SKM-1 treated with dmso at 0.1 percent for 144 hours (cell line): ENCODE measurements around the gene CCSER2.
"Not testable (repeated sequence)": the region's sequence is repeated elsewhere in the genome, so short reads cannot be mapped to it uniquely, and the experiment has no call there.

ENCODE experiments used
- DNase-seq: peaks from one replicate; lab custom pipeline; 2025; ENCODE audit not compliant: unreplicated experiment; lab: John Stamatoyannopoulos, UW

Gene CCSER2

DNA sequence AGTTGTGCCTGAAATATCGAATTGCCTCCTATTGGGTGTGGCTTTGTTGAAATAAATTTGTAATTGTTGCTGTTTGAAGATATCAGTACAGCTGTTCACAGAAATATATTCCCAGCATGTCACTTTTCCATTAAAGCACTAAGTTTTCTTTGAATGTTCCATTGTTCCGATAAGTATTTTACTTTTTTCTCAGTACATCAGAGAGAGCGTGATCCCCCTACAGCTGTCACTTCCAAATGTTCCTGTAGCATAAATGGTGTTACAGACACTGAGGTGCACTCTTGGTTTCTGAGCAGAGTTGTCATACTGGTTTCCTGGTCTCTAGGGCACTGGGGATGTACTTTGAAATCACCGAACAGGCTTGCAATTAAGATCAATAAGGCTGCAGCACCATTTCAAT is 189.2 kb downstream of the CCSER2 start:
- DNase-seq, result no peak

DNA sequence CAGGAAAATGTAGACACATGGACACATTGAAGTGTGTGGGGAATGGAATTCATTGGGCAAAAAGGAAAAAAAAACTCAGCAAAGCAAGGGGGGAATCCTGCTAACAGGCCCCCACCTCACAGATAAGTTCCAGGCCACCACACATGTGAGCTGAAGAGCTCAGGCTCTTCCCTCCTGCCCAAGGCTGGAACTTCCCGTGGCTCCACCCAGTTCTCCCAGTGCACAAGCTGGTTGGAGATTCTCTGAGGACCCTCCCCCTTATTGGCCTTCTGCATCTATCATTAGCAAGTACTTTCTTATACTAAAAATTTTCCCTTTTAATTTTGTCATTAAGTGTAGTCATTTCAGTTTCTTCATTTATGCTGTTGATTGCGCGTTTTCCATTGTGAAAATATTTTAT is 190.8 kb downstream of the CCSER2 start:
- DNase-seq, result no peak

DNA sequence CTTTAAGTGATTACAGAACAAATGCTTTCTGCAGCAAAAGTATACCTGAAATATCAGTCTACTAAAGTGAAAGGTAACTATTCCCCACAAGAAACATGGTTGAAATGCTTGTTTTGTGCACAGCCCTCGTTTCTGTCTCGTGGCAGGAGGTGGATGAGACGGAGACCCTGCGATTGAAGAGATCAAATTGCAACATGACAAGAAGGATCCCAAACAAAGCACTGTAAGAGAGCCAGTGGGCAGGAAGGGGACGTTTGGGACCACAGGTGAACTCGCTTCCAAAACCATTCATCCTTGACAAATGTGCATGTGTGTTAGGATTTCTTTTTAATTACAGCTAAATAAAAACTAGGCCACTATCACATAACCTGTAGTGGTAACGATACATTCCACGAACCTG is 192.6 kb downstream of the CCSER2 start:
- DNase-seq, result no peak

DNA sequence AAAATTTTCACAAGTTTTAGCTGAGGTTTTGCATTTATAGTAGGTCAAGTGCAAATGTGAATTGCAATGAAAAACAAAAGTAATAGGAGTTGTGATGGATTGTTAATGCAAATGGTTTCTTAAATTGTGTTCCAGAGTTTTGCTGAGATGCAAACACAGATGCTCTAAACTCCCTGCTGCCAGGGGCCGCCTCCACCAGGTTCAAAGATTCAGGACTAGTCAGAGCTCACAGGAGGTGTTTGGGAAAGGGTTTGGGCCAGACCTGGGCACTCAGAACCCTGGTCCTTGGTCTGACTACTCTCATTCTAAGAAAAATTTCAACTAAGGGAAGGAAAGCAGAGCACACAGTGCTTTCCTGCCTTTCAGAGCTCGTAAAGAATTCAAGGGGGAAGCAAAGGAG is 193.1 kb downstream of the CCSER2 start:
- DNase-seq, result no peak

DNA sequence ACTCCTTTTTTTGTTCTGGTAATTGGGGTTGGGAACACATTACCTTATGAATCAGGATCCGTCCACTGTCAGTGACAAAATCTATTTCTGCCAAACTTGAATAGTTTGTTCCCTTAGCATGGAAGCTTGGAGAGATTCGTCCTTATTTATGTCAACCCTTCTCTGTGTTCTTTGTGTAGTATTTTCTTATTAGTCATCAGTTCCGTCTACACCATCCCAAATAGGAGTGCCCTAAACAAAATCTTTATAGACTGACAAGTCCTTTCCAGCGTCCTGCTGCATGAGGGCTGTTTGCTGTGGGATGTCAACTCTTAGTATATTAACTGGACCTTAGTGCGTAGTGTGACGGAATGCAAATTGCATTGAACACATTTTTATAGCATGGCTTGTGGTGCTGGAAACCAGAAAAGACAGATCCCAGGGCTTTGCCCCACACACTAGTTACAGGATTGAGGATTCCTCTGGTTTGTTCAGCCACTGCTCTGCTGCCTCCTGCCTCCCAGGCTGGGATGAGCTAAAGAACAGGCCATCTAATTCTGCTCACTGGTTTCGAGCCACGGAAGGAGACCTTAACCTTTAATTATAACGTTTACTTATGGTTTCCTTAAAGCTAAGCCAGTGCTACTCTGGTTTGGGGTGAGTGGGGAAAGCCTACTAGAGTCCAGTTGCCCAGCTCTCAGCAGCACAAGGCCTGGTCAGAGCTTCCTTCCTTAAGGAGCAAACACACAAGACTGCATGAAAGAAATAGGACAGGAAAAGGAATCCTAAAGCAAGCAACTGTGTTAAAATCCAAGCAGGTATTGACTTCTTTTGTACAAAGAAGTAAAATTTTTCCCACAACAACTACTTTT is 194.4 kb downstream of the CCSER2 start:
- DNase-seq, result no peak

DNA sequence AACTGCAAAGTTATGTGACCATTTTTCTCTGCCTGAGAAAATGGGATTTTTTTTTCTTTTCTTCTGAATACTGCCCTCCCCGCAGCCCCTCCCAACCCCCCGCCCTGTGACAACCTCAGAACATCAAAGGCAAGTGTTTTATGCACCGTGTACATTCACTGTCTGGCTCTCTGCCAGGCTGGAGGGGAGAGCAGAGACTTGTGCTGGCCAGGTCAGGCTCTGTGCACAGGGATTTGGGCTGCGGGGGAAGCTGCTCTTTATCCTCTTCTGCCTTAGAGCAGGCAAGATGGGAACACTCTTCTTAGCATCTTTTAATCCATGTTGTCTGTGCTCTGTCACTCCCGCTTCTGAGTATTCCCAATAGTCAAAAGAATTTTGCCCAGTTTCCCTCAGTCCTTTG is 195.1 kb downstream of the CCSER2 start:
- DNase-seq, result no peak

DNA sequence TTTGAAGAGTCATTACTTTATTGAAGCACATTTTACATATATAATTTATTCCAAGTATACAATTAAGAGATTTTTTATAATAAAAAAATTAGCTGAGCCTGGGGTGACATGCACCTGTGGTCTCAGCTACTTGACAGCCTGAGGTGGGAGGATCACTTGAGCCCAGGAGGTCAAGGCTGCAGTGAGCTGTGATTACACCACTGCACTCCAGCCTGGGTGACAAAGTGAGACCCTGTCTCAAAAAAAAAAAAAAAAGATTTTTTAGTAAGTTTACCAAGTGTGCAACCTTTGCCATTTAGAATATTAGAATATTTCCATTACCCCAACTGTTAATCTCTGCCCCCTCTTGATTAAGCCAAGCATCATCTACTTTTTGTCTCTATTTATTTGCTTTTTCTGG is 196.0 kb downstream of the CCSER2 start:
- no peak for DNase-seq

DNA sequence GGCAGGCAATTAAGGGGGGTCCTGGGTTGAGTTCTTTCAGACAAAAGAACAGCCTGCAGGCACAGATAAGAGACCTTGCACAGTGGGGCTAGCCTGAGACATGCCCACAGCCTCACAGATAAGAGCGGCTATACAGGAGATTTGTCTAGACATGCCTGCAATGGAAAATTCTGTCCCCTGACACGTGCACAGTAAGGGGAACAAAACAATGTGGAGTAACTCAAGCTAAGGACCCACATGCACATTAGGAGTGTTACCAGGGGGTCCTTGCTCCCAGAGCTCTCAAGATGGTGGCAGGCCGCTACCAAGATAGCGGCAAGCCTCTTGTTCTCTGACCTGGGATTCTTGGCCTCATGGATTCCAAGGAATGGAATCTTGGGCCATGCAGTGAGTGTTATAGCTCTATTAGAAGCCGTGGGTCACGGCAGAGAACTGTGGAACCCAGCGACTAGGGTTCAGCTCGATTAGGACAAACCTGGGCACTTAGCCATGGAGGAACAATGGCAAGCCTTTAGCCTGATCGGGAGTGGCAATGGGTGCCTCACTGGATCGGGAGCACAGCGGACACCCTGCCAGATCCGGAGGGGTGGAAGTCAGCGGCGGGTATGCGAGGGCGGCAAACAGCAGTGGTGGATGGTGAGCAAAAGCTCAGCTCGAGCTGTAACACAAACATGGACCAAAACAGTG is 196.9 kb downstream of the CCSER2 start:
- DNase-seq, result no peak

DNA sequence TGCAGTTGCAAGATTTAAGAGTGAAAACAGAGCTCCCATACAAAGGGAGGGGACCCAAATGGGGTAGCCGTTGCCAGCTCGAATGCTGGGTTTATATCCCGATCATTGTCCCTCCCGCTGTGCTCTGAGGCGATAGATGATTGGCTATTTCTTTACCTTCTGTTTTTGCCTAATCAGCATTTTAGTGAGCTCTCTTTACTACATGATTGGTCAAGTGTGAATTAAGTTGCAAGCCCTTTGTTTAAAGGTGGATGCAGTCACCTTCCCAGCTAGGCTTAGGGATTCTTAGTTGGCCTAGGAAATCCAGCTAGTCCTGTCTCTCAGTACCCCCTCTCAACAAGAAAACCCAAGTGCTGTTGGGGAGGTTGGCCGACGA is 197.4 kb downstream of the CCSER2 start:
- DNase-seq, result not testable (repeated sequence)

DNA sequence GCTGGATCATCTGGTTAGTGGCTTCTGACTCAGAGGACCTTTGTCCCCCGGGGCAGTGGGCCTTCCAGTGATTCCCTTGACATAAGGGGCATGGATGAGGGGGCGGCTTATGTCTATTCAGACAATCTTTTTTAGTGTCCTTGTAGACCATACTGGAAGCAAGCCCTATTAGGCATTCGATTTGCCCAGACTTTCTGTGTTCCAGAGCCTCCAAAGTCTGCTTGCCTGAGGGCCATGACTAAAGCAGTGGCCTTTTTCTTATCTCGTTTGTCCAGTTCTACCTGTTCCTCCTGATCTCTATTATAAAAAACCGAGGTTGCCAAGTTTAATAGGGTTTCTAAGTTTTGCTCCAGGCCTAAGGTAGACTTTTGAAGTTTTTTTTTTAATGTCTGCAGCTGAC is 199.0 kb downstream of the CCSER2 start:
- DNase-seq, result not testable (repeated sequence)

DNA sequence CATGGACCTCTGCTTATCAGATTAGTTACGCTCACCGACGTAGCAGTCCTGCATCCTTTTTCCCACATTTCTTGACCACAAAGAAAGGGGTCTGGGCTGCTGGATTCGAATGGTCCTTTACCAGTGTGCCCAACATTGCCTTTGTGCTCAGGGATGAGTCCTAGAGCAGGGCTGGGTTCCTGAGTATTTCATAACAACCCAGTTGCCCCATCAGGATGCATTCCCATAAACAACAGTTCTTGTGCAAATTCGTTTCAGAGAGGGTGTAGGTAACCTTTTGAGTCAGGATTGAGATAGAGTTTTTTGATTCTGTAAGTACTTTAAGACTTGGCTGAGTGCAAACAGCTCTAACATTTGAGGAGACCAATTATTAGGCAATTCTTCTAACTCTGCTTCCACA is 200.1 kb downstream of the CCSER2 start:
- not testable (repeated sequence) for DNase-seq

DNA sequence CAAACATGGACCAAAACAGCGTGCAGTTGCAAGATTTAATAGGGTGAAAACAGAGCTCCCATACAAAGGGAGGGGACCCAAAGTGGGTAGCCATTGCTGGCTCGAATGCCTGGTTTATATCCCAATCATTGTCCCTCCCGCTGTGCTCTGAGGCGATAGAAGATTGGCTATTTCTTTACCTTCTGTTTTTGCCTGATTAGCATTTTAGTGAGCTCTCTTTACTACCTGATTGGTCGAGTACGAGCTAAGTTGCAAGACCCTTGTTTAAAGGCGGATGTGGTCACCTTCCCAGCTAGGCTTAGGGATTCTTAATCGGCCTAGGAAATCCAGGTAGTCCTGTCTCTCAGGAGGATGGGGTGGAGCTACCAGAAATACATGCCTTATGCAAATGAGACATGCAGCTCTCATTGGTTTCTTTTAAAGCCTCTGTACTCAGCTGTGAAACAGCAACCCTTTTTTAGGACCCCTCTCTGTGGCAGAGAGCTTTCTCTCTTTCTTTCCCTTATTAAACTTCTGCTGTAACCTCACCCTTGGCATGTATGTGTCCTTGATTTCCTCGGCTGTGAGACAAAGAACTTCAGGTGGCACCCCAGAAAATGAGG is 202.4 kb downstream of the CCSER2 start:
- no peak for DNase-seq

DNA sequence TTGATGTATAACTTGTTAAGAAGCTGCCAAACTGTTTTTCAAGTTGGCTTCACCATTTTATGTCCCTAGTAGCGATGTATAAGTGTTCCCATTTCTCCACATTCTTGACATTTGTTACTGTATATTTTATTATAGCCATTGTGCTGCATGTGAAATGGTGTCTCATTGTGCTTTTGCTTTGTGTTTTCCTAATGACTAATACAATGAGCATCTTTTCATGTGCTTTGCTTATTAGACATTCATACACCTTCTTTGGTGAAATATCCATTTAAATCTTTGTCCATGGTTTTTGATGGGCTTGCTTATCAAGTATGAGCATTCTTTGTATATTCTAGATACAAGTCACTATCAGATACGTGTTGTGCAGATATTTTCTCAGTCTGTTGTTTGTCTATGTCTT is 203.0 kb downstream of the CCSER2 start:
- no peak for DNase-seq

DNA sequence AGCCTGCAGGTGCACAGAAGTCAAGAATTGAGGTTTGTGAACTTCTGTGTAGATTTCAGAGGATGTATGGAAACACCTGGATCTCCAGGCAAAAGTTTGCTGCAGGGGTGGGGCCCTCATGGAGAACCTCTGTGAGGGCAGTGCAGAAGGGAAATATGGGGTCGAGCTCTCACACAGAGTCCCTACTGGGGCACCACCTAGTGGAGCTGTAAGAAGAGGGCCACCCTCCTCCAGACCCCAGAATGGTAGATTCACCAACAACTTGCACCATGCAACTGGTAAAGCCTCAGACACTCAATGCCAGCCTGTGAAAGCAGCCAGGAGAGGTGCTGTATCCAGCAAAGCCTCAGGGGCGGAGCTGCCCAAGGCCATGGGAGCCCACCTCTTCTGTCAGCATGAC is 205.8 kb downstream of the CCSER2 start:
- no peak for DNase-seq

DNA sequence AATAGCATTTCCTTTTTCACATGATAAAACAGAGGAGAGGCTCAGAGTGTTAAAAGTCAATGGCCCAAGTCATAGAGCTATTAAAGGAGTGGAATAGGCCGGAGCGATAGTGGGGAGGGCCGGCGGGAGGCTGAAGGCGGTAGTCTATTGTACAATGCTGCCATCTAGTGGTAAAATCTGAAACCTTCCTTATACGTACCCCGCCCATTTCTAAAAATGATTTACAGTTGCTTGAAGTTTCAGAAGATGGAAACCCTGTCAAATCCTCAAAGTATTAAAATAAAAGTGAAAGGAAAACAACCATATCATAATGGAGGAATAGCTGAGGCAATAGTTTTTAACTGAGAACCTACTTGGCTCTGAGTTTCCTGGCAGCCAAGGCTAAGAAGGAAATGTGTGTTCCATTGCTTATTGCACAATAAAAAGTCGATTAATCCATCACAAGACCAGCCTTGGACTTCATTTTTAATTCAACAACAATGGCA is 209.1 kb downstream of the CCSER2 start:
- DNase-seq, result peak; percentile 49

DNA sequence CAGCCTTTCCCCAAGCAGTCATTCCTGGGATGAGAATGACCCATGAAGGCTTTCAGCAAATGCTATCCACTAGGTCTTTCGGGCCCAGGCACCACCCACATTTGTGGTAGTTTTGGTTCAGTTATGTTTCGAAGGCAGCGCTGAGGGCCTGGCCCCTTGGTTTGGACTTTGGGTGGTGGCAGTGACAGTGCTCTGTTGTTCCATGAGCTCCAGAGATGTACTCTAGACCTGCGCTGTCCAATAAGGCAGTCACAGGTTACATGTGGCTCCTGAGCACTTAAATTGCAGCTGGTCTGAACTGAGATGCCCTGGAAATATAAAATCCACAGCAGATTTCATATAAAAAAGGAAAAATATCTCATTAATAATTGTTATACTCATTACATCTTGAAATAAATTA is 209.6 kb downstream of the CCSER2 start:
- no peak for DNase-seq

DNA sequence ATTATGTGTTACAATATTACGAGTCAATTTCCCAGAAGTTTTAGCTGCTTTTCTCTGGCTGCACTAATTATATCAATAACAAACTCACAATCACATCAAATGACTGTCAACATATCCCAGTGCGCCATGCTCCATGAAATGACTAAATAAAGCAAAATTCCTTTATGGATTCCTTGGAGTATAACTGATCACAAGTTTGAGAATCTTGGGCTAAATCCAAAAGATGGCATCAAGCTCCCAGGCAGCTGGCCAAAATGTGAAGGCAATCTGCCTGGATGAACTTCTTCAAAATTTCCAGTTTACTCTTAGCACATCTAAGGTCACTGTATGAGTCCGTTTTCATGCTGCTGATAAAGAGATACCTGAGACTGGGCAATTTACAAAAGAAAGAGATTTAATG is 210.8 kb downstream of the CCSER2 start:
- no peak for DNase-seq

DNA sequence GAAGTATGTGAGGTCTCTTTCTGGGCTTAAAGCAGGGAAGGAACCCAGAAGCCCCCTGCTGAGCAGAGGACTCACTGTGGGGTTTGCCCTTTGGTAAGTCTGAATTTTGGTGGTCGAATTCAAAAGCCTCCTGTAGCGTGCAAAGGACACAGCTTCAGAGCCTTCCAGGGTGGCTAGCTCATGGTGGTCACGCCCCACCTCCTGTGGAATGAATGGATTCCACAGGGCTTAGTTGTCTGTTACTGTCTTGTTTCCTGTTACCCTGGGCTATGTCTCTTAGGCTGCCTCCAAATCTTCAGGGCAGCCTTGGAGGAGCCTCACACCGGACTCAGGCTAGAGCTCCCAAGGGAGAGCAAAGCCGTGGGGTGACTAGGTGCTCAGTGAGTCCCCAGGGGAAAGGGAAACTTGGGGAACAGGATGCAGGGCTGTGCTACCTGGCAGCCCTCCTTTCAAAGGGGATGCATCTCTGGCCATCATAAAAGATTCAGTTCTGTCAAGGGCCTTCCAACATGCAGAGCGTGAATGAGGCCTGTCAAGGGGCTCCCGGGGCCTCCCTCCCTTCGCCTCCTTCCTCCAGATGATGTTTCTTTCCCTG is 211.7 kb downstream of the CCSER2 start:
- no peak for DNase-seq

DNA sequence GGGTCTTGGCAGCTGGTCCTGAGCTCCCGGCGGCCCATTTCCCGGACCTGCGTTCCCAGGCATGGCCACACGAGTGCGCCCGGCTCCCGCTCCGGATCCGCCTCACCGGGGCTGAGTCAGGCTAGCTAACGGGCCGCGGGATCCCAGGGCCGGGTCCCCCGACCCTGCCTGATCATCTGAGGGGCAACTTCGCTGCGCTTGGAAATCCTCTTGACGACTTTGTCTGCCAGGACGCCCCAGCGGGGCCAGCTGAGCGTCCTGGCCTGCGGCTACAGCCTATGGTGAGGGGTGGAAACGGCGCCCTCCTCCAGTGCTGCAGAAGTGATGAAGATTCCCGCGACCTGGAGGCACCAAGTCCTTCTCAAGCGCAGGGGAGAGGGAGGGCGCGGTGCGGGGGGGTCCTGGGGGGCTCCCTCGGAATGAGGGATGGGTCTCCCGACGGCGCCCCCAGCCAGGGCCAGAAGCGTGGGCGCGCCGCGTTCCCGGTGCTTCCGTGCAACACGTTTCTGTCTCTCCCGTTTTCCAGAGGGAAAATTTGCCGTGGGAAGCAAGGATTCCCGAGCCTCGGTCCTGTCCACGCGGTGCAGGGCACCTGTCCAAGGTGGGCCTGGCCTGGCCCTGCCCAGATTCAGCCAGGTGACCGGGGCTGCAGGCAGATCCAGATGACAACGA is 212.4 kb downstream of the CCSER2 start:
- DNase-seq, result peak; percentile 2

DNA sequence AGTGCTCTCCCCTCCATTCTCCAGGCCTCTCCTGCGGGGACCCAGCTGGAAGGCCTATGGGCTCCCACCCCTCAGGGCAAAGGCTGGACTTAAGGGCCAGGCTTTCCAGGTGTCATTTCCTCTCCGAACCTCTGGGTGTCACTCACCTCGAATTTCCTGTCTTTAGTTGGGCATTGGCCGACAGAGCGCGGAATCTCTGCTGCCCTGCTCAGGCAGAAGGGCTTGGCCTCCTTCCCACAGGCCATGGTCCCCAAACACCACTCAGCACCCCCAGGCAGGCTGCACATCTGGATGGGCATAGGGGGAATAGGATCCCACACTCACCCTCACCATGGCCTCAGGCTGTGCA is 212.9 kb downstream of the CCSER2 start:
- DNase-seq, result no peak
